Measurements from ENCODE around the gene ZNF576.

Gene ZNF576

DNA sequence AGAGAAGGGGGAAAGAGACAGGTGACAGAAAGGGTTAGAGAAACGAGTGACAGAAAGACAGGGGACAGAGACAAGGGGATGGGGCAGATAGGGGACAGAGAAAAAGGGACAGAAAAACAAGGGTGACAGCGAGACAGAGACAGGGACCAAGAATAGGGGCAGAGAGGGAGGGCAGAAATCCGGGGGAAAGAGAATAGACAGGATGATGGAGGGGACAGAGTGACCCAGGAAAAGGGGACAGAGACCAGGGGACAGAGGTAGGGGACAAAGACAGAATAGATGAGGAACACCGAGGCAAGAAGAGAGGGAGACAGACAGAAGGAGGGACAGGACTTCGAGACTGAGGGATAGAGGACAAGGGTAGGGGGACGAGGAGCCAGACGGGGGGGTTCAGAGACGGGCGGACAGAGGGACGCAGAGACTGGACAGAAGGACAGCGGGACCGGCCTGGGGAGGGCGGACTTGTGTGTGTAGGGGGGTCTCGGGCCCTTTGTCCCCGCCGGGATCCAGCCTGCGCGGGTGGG is 42.7 kb downstream of the ZNF576 start:
- no peak for TF ChIP-seq ZNF70 (CRISPR knock-in tag; IDR thresholded peaks at IDR 0.05)
- TF ChIP-seq SNAI2 (CRISPR knock-in tag; IDR thresholded peaks at IDR 0.05): no peak
- no peak for TF ChIP-seq OSR1 (CRISPR knock-in tag; IDR thresholded peaks at IDR 0.05)
- TF ChIP-seq, protein P1, sequence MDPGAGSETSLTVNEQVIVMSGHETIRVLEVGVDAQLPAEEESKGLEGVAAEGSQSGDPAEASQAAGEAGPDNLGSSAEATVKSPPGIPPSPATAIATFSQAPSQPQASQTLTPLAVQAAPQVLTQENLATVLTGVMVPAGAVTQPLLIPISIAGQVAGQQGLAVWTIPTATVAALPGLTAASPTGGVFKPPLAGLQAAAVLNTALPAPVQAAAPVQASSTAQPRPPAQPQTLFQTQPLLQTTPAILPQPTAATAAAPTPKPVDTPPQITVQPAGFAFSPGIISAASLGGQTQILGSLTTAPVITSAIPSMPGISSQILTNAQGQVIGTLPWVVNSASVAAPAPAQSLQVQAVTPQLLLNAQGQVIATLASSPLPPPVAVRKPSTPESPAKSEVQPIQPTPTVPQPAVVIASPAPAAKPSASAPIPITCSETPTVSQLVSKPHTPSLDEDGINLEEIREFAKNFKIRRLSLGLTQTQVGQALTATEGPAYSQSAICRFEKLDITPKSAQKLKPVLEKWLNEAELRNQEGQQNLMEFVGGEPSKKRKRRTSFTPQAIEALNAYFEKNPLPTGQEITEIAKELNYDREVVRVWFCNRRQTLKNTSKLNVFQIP (CRISPR knock-in tag; IDR thresholded peaks at IDR 0.05; ENCODE audit: borderline replicate concordance, low read depth): no peak
- no peak for ATAC-seq

DNA sequence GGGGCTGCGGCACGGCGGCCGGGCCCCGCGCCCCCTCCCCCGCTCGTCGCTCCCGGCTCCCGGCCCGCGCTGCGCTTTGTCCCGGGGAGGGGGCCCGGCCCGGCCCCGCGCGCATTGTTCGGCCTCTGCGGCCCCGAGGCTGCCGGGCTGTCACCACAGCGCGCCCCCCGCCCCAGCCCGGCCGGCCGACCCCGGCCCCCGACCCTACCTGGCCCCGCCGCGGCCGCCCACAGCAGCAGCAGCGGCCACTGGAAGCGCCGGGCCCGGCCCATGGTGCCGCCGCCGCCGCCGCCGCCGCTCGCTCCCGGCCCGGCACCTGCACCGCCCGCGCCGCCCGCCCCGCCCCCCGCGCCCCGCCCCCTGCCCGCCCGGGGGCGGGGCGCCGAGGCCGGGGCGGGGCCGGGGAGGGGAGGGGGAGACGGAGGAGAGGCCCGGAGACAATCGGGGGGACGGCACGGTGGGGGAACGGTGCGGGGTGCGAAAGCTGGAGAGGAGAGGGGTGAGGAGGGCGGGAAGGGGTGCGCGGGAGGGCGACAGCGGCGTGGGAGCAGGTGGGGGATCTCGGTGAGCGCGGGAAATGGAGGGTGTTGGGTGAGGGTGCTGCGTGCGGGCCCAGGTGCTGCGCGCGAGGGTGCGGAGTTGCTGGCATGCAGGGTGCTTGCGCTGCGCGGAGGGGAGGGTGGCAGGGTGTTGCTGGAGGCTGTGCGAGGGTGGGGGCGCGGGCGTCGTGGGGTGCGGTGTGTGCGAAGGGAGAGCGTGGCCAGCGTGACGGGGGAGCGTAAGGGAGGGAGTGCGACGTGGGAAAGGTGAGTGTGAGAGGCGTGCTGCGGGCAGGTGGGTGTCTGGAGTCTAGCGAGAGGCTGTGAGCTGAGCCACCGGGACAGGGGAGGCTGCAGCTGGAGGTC is 43.4 kb downstream of the ZNF576 start, which contains the start of gene CADM4:
Gene CADM4 (minus strand): TSS at position 332 of the 905 bp plus-strand sequence. CDS start 60 bp downstream, at position 272.
- TF ChIP-seq PPARA (CRISPR knock-in tag; IDR thresholded peaks at IDR 0.05; ENCODE audit: borderline replicate concordance) (no peak), TOX (CRISPR knock-in tag; IDR thresholded peaks at IDR 0.05; ENCODE audit: borderline replicate concordance) (no peak), ZFP3 (CRISPR knock-in tag; IDR thresholded peaks at IDR 0.05) (no peak)
- TF ChIP-seq, protein P2, sequence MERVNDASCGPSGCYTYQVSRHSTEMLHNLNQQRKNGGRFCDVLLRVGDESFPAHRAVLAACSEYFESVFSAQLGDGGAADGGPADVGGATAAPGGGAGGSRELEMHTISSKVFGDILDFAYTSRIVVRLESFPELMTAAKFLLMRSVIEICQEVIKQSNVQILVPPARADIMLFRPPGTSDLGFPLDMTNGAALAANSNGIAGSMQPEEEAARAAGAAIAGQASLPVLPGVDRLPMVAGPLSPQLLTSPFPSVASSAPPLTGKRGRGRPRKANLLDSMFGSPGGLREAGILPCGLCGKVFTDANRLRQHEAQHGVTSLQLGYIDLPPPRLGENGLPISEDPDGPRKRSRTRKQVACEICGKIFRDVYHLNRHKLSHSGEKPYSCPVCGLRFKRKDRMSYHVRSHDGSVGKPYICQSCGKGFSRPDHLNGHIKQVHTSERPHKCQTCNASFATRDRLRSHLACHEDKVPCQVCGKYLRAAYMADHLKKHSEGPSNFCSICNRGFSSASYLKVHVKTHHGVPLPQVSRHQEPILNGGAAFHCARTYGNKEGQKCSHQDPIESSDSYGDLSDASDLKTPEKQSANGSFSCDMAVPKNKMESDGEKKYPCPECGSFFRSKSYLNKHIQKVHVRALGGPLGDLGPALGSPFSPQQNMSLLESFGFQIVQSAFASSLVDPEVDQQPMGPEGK (CRISPR knock-in tag; IDR thresholded peaks at IDR 0.05; ENCODE audit: borderline replicate concordance): no peak
- ATAC-seq: peak; percentile 48

DNA sequence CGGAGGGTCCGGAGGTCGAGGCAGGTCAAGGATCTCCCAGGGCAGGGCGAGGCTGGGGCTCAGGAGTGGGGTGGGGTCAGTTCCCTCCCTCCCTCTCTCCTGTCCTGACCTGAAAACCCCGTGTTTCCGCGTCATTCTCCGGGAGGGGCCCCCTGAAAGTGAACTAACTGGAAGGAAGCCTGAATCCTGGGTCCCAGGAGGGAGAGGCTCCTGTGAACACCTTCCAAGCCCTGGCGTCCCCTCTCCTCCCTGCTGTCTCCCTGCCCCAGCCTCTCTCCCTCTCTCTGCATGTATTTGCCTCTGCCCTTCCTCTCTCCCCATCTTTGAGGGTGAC is 44.0 kb downstream of the ZNF576 start:
- no peak for TF ChIP-seq ZNF8 (CRISPR knock-in tag; IDR thresholded peaks at IDR 0.05)
- TF ChIP-seq GLIS3 (CRISPR knock-in tag; IDR thresholded peaks at IDR 0.05): no peak
- TF ChIP-seq, protein P3, sequence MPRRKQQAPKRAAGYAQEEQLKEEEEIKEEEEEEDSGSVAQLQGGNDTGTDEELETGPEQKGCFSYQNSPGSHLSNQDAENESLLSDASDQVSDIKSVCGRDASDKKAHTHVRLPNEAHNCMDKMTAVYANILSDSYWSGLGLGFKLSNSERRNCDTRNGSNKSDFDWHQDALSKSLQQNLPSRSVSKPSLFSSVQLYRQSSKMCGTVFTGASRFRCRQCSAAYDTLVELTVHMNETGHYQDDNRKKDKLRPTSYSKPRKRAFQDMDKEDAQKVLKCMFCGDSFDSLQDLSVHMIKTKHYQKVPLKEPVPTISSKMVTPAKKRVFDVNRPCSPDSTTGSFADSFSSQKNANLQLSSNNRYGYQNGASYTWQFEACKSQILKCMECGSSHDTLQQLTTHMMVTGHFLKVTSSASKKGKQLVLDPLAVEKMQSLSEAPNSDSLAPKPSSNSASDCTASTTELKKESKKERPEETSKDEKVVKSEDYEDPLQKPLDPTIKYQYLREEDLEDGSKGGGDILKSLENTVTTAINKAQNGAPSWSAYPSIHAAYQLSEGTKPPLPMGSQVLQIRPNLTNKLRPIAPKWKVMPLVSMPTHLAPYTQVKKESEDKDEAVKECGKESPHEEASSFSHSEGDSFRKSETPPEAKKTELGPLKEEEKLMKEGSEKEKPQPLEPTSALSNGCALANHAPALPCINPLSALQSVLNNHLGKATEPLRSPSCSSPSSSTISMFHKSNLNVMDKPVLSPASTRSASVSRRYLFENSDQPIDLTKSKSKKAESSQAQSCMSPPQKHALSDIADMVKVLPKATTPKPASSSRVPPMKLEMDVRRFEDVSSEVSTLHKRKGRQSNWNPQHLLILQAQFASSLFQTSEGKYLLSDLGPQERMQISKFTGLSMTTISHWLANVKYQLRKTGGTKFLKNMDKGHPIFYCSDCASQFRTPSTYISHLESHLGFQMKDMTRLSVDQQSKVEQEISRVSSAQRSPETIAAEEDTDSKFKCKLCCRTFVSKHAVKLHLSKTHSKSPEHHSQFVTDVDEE (CRISPR knock-in tag; IDR thresholded peaks at IDR 0.05): no peak
- no peak for ATAC-seq

GRCh38 chr19:43641333-43641732 is 44.9 kb downstream of the ZNF576 start:
- ATAC-seq: no peak
- TF ChIP-seq TOX (CRISPR knock-in tag; IDR thresholded peaks at IDR 0.05; ENCODE audit: borderline replicate concordance) (no peak), CSDC2 (CRISPR knock-in tag; IDR thresholded peaks at IDR 0.05) (no peak), ESRRG (CRISPR knock-in tag; IDR thresholded peaks at IDR 0.05) (no peak)

DNA sequence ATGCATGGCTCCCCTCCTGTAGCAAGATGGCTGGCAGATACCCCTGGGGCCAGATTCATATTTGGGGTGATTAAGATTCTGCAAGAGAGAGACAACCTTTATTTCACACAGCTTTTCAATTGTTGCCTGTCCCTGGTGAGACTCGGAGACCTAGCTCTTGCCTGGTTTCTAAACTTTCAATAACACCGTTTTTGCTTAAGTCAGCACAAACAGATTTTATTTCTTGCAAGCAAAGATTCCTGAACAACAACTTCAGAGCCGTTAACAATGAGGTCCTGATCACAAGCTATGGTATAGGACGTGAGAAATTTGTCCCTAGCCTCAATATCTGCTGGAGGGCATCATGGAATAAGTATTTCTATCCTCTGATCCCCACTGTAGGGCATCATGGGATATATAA is 46.1 kb downstream of the ZNF576 start:
- no peak for ATAC-seq
- TF ChIP-seq, protein P4, sequence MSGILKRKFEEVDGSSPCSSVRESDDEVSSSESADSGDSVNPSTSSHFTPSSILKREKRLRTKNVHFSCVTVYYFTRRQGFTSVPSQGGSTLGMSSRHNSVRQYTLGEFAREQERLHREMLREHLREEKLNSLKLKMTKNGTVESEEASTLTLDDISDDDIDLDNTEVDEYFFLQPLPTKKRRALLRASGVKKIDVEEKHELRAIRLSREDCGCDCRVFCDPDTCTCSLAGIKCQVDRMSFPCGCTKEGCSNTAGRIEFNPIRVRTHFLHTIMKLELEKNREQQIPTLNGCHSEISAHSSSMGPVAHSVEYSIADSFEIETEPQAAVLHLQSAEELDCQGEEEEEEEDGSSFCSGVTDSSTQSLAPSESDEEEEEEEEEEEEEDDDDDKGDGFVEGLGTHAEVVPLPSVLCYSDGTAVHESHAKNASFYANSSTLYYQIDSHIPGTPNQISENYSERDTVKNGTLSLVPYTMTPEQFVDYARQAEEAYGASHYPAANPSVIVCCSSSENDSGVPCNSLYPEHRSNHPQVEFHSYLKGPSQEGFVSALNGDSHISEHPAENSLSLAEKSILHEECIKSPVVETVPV (CRISPR knock-in tag; IDR thresholded peaks at IDR 0.05): no peak
- TF ChIP-seq ZNF70 (CRISPR knock-in tag; IDR thresholded peaks at IDR 0.05): no peak
- TF ChIP-seq, protein P5, sequence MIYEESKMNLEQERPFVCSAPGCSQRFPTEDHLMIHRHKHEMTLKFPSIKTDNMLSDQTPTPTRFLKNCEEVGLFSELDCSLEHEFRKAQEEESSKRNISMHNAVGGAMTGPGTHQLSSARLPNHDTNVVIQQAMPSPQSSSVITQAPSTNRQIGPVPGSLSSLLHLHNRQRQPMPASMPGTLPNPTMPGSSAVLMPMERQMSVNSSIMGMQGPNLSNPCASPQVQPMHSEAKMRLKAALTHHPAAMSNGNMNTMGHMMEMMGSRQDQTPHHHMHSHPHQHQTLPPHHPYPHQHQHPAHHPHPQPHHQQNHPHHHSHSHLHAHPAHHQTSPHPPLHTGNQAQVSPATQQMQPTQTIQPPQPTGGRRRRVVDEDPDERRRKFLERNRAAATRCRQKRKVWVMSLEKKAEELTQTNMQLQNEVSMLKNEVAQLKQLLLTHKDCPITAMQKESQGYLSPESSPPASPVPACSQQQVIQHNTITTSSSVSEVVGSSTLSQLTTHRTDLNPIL (CRISPR knock-in tag; IDR thresholded peaks at IDR 0.05; ENCODE audit: low read depth): no peak
- TF ChIP-seq ZNF8 (CRISPR knock-in tag; IDR thresholded peaks at IDR 0.05): no peak
- no peak for TF ChIP-seq TOX (CRISPR knock-in tag; IDR thresholded peaks at IDR 0.05; ENCODE audit: borderline replicate concordance)
- no peak for TF ChIP-seq OSR1 (CRISPR knock-in tag; IDR thresholded peaks at IDR 0.05)
- no peak for TF ChIP-seq ZFP3 (CRISPR knock-in tag; IDR thresholded peaks at IDR 0.05)
- TF ChIP-seq ZC3H10 (CRISPR knock-in tag; IDR thresholded peaks at IDR 0.05): no peak
- TF ChIP-seq GLIS3 (CRISPR knock-in tag; IDR thresholded peaks at IDR 0.05): no peak
- TF ChIP-seq, protein P1 (CRISPR knock-in tag; IDR thresholded peaks at IDR 0.05; ENCODE audit: borderline replicate concordance, low read depth): no peak
- no peak for TF ChIP-seq ZFP30 (CRISPR knock-in tag; IDR thresholded peaks at IDR 0.05)
- no peak for TF ChIP-seq SNAI2 (CRISPR knock-in tag; IDR thresholded peaks at IDR 0.05)
- no peak for TF ChIP-seq ARNTL (CRISPR knock-in tag; IDR thresholded peaks at IDR 0.05; ENCODE audit: borderline replicate concordance, low read depth)
- no peak for TF ChIP-seq BACH2 (CRISPR knock-in tag; IDR thresholded peaks at IDR 0.05; ENCODE audit: borderline replicate concordance)
- TF ChIP-seq PPARA (CRISPR knock-in tag; IDR thresholded peaks at IDR 0.05; ENCODE audit: borderline replicate concordance): no peak
- TF ChIP-seq ZNF565 (CRISPR knock-in tag; conservative IDR thresholded peaks at IDR 0.05; ENCODE audit: low read depth): no peak
- no peak for TF ChIP-seq TCF4 (CRISPR knock-in tag; IDR thresholded peaks at IDR 0.05; ENCODE audit: borderline replicate concordance)
